Neural crest cell (in vitro differentiated cells): ENCODE measurements around the gene ZNF615. TPM values are rescaled to one million over a fixed set of nuclear protein-coding genes. Genes with fewer than 3 reads are reported as not detected.
A peak's percentile ranks its signal among the peaks of the same experiment; 100 is the strongest.

Source experiments
- DNase-seq: peaks from one replicate; pipeline ENCODE4 v3.0.0; 2021; ENCODE audit warnings: low read depth, mixed read lengths, low spot score
- H3K27ac Mint-ChIP-seq: one replicate; pipeline ENCODE4 v1.8.0; 2021; ENCODE audit warnings: mild to moderate bottlenecking, mixed read lengths; ENCODE audit not compliant: unreplicated experiment
- H3K27me3 Mint-ChIP-seq: 2 replicates; pipeline ENCODE4 v1.8.0; 2021; ENCODE audit warnings: low read depth, mild to moderate bottlenecking, mixed read lengths
- H3K36me3 Mint-ChIP-seq: 2 replicates; pipeline ENCODE4 v1.8.0; 2021; ENCODE audit warnings: low read depth, mild to moderate bottlenecking, mixed read lengths
- H3K4me1 Mint-ChIP-seq: 2 replicates; pipeline ENCODE4 v1.8.0; 2021; ENCODE audit warnings: mixed read lengths
- H3K4me3 Mint-ChIP-seq: one replicate; pipeline ENCODE4 v1.8.0; 2021; ENCODE audit warnings: mild to moderate bottlenecking, mixed read lengths
- H3K9me3 Mint-ChIP-seq: 2 replicates; pipeline ENCODE4 v1.8.0; 2021; ENCODE audit warnings: mixed read lengths
- total RNA-seq: library from RNA; stranded (reverse); gene quantifications from 2 replicates; pipeline ENCODE4 v1.2.1, GENCODE V29; 2021
- TF ChIP-seq, protein P1 (sequence below): fragments of 200-600 bp; sonication (generic); conservative IDR thresholded peaks from 2 replicates; pipeline ENCODE4 v1.5.0; 2021; ENCODE audit warnings: antibody characterized with exemption, mild to moderate bottlenecking

Gene ZNF615
- total RNA-seq, 1 donor from 2014 or later: 11.0 TPM

DNA sequence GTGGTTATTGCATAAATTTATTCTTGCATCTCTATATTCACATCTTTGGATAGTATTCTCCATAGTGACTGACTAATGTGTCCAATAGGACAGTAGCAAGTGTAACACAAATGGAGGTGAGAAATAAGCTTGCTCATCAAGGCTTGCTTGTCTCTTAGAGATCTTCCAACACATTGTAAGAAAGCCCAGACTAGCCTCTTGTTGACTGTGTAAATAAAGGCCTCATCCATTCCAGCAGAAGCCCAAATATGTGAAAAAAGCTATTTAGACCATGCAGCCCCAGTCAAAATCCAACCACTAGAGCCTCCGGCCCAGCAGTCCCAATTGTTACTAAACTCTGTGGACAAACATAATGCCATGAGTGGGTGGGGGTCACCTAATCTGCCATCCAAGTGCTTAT is 2.7 kb upstream of the ZNF615 start:
- TF ChIP-seq, protein P1, sequence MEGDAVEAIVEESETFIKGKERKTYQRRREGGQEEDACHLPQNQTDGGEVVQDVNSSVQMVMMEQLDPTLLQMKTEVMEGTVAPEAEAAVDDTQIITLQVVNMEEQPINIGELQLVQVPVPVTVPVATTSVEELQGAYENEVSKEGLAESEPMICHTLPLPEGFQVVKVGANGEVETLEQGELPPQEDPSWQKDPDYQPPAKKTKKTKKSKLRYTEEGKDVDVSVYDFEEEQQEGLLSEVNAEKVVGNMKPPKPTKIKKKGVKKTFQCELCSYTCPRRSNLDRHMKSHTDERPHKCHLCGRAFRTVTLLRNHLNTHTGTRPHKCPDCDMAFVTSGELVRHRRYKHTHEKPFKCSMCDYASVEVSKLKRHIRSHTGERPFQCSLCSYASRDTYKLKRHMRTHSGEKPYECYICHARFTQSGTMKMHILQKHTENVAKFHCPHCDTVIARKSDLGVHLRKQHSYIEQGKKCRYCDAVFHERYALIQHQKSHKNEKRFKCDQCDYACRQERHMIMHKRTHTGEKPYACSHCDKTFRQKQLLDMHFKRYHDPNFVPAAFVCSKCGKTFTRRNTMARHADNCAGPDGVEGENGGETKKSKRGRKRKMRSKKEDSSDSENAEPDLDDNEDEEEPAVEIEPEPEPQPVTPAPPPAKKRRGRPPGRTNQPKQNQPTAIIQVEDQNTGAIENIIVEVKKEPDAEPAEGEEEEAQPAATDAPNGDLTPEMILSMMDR: no peak
- Mint-ChIP-seq H3K4me1 (peaks cover 17% of the 10 kb centered on the region), H3K9me3 (peaks cover 26% of the 10 kb centered on the region), H3K36me3 (peaks cover 69% of the 10 kb centered on the region), H3K27ac (no peak overlapping the region), H3K4me3 (peak overlapping the region; percentile 77), H3K27me3 (no peaks in the 10 kb centered on the region)
- DNase-seq: no peak

DNA sequence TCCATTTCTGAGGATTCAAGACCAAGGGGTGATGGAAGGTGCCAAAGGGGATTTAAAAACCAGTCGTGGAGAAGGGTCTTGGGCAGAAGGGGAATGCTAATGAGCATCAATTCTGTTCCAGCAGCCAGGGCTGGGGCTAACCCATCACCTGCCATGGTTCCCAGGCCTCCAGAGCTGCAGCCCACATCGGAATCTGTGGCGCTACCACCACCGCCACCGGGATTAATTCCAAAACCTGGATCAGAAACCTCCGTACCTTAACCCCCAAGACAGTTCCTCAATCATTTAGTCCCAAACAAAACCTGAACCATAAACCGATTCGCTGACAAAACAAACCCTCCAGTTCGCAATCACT is 583 bp downstream of the ZNF615 start:
- Mint-ChIP-seq H3K36me3 (peaks cover 62% of the 10 kb centered on the region), H3K4me3 (peak overlapping the region; percentile 96), H3K27ac (peak overlapping the region; percentile 99), H3K4me1 (peaks cover 17% of the 10 kb centered on the region), H3K9me3 (peaks cover 25% of the 10 kb centered on the region), H3K27me3 (no peaks in the 10 kb centered on the region)
- TF ChIP-seq, protein P1: no peak
- peak; percentile 3 for DNase-seq

DNA sequence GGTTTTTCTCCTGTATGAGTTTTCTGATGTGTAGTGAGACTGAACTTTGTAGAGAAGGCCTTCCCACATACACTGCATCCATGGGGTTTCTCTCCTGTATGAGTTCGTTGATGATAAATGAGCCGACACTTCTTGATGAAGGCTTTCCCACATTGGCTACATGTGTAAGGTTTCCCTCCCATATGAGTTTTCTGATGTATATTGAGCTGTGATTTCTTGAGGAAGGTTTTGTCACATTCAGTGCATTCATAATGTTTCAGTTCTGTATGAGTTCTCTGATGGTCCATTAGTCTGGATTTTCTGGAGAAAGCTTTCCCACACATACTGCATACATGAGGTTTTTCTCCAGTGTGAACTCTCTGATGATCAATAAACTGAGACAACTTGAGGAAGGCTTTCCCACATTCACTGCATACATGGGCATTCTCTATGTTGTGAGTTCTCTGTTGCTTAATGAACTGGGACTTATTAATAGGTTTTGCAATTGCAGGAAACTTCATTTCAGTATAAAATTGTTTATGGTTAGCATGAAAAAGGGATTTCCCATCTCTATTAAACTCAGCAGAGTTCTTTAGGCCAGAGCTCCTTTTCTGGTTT is 13.9 kb downstream of the ZNF615 start:
- no peak for DNase-seq
- TF ChIP-seq, protein P1: no peak

DNA sequence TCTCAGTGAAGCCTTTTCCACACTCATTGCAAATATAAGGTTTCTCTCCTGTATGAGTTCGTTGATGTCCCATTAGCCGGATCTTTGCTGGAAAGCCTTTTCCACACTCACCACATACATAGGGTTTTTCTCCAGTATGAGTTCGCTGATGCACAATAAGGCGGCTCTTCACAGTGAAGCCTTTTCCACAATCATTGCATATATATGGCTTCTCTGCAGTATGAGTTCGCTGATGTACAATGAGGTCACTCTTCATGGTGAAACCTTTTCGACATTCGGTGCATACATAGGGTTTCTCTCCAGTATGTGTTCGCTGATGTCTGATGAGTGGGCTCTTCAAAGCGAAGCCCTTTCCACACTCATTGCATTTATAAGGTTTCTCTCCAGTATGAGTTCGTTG is 14.6 kb downstream of the ZNF615 start:
- no peak overlapping the region for H3K27ac Mint-ChIP-seq
- no peak overlapping the region for H3K4me3 Mint-ChIP-seq
- TF ChIP-seq, protein P1: no peak
- H3K27me3 Mint-ChIP-seq: no peaks in the 10 kb centered on the region
- no peak for DNase-seq
- H3K9me3 Mint-ChIP-seq: peaks cover 50% of the 10 kb centered on the region
- peaks cover 83% of the 10 kb centered on the region for H3K36me3 Mint-ChIP-seq
- no peaks in the 10 kb centered on the region for H3K4me1 Mint-ChIP-seq

More for the DNA sequence above, 13.9 kb downstream of the ZNF615 start:
- H3K9me3 Mint-ChIP-seq: peaks cover 43% of the 10 kb centered on the region
- H3K27ac Mint-ChIP-seq: no peak overlapping the region
- peaks cover 86% of the 10 kb centered on the region for H3K36me3 Mint-ChIP-seq
- H3K27me3 Mint-ChIP-seq: no peaks in the 10 kb centered on the region
- H3K4me1 Mint-ChIP-seq: no peaks in the 10 kb centered on the region
- H3K4me3 Mint-ChIP-seq: no peak overlapping the region

DNA sequence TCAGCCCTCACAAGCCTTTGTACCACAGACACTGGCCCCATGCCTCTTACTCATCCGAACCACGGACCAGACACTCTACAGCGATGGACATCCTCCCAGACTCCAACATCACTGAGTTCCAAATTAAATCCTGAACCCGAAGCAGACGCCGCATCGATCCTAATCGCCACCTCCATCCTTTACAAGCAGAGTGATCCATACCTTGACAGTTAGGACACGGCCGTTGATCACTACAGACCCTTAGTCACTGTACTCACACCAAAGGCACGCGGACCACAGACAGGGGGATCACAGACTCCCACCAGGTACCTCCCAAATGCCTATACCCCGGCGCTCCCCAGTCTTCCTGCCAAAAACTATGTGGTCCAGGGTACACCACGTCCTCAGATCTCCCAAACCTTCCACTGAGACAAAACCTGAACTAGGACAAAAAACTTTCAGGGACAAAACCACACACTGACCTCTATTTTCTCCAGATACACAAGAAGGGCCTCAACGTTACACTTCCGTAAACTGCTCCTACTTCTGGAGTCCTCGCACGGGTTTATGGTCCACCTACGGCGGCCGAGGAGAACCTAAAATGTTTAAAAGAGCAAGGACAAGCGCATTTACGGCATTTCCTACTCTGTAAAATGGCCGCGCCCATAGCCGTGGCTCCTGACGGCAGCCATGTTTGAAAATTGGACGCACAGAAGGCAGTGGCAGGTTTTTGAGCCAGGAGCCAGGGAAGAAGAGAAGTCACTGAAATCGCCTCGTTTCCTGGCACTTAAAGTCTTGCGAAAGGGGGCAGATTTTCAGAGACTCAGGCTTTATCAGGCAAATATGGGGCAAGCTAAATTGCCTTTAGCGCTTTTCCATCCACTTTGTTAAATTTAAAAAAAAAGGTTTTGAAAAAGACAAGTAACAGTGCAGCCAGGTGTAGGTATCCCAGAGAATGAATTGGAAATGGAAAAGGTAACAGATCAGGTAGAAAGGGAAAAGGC is 21.4 kb downstream of the ZNF615 start, which contains the start of gene ZNF350:
Gene ZNF350 (minus strand): TSS at position 532 of the 983 bp plus-strand sequence. CDS start 12,480 bp downstream, outside the sequence.
- Mint-ChIP-seq H3K9me3 (peaks cover 25% of the 10 kb centered on the region), H3K4me3 (peak within 1 kb of the TSS; percentile 95), H3K4me1 (peaks cover 7% of the 10 kb centered on the region), H3K36me3 (peaks cover 40% of the 10 kb centered on the region), H3K27me3 (no peaks in the 10 kb centered on the region), H3K27ac (peak within 1 kb of the TSS; percentile 85)
- peak; percentile 75 for DNase-seq
- TF ChIP-seq, protein P1: no peak
